OCI-LY1 (cell line): Measurements from ENCODE around the gene GRIA1.

Experiments used
- H2AFZ ChIP-seq: fragments of 200-600 bp; sonication (generic), shearing (Covaris generic); 2 replicates; pipeline ENCODE4 v1.6.0; 2014; ENCODE audit warnings: antibody characterized with exemption, mild to moderate bottlenecking, low read length
- H3F3A ChIP-seq: fragments of 200-600 bp; sonication (generic), shearing (Covaris generic); 2 replicates; pipeline ENCODE4 v1.6.0; 2014; ENCODE audit warnings: mild to moderate bottlenecking, antibody characterized with exemption, low read length, moderate library complexity; ENCODE audit not compliant: insufficient read depth
- H3K27ac ChIP-seq: fragments of 200-600 bp; sonication (generic); 2 replicates; pipeline ENCODE4 v1.5.1; 2014; ENCODE audit warnings: low read length, mixed run types, mild to moderate bottlenecking, low read depth; ENCODE audit not compliant: poor library complexity, severe bottlenecking
- H3K27me3 ChIP-seq: fragments of 200-600 bp; sonication (generic); 2 replicates; pipeline ENCODE4 v1.6.0; 2014; ENCODE audit warnings: antibody characterized with exemption, mild to moderate bottlenecking, low read length, moderate library complexity; ENCODE audit not compliant: insufficient read depth
- H3K36me3 ChIP-seq: fragments of 200-600 bp; sonication (generic); 2 replicates; pipeline ENCODE4 v1.6.1; 2014; ENCODE audit warnings: mild to moderate bottlenecking, antibody characterized with exemption, low read length, moderate library complexity, mixed read lengths; ENCODE audit not compliant: insufficient read depth
- H3K4me1 ChIP-seq: fragments of 200-600 bp; sonication (generic); 2 replicates; pipeline ENCODE4 v1.5.1; 2014; ENCODE audit warnings: mild to moderate bottlenecking, low read length, moderate library complexity; ENCODE audit not compliant: insufficient read depth, severe bottlenecking
- H3K4me2 ChIP-seq: fragments of 200-600 bp; sonication (generic), shearing (Covaris generic); 2 replicates; pipeline ENCODE4 v1.6.1; 2014; ENCODE audit warnings: low read length
- H3K4me3 ChIP-seq: fragments of 200-600 bp; sonication (generic); 2 replicates; pipeline ENCODE4 v1.5.1; 2014; ENCODE audit warnings: low read length, low read depth, mild to moderate bottlenecking, mixed read lengths; ENCODE audit not compliant: poor library complexity, severe bottlenecking
- H3K79me2 ChIP-seq: fragments of 200-600 bp; shearing (Covaris generic); 2 replicates; pipeline ENCODE4 v1.6.1; 2016; ENCODE audit warnings: mixed run types, low read length, mixed read lengths; ENCODE audit not compliant: insufficient read depth
- H3K9ac ChIP-seq: fragments of 200-600 bp; sonication (generic), shearing (Covaris generic); 2 replicates; pipeline ENCODE4 v1.6.1; 2014; ENCODE audit warnings: mild to moderate bottlenecking, low read length, mixed read lengths
- H3K9me2 ChIP-seq: fragments of 200-600 bp; sonication (generic), shearing (Covaris generic); 2 replicates; pipeline ENCODE4 v1.6.1; 2014; ENCODE audit warnings: low read depth, mild to moderate bottlenecking, low read length, mixed read lengths
- H3K9me3 ChIP-seq: fragments of 200-600 bp; shearing (Covaris generic); 2 replicates; pipeline ENCODE4 v1.6.1; 2014; ENCODE audit warnings: low read length, mixed read lengths
- H4K20me1 ChIP-seq: fragments of 200-600 bp; sonication (generic), shearing (Covaris generic); 2 replicates; pipeline ENCODE4 v1.6.0; 2016; ENCODE audit warnings: mild to moderate bottlenecking, low read length; ENCODE audit not compliant: insufficient read depth
- EZH2 ChIP-seq: fragments of 200-600 bp; sonication (generic), shearing (Covaris generic); IDR thresholded peaks from 2 replicates; pipeline ENCODE4 v1.8.0; 2017; ENCODE audit warnings: borderline replicate concordance, mixed run types, mild to moderate bottlenecking, antibody characterized with exemption, low read length, moderate library complexity, mixed read lengths
- TF ChIP-seq, protein P1 (sequence below): fragments of 200-600 bp; sonication (generic), shearing (Covaris generic); IDR thresholded peaks from 2 replicates; pipeline ENCODE4 v1.5.1; 2017; ENCODE audit warnings: mild to moderate bottlenecking, antibody characterized with exemption, low read length, moderate library complexity, mixed read lengths

The GRIA1 gene

DNA sequence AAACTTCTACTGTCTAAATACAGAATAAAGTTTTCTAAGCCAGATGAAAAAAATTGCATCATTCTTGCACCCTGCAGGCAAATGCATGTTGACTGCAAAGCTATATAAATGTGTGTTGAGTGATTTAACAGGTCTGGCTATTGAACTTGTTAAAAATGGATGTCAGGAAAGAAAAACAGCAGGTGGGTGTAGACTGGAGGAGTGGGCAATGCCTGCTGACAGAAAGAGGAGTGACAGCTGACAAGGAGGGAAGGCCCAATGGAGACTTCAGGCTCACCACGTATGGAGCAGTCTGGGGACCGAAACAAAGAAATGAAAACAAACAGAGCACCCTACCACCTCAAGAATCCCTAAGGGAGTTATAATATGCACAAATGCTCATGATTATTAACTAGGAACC lies 127.8 kb downstream of the GRIA1 start:
- Histone ChIP-seq H4K20me1 (no peaks in the 10 kb centered on the region), H3K36me3 (no peaks in the 10 kb centered on the region), H3K27me3 (no peaks in the 10 kb centered on the region), H3K4me1 (no peaks in the 10 kb centered on the region), H3K79me2 (no peaks in the 10 kb centered on the region), H3K9me3 (no peaks in the 10 kb centered on the region), H3F3A (no peaks in the 10 kb centered on the region), H3K27ac (no peak overlapping the region), H3K9ac (no peak overlapping the region), H3K9me2 (no peaks in the 10 kb centered on the region), H3K4me3 (no peak overlapping the region), H2AFZ (no peak overlapping the region), H3K4me2 (no peak overlapping the region)
- TF ChIP-seq, protein P1, sequence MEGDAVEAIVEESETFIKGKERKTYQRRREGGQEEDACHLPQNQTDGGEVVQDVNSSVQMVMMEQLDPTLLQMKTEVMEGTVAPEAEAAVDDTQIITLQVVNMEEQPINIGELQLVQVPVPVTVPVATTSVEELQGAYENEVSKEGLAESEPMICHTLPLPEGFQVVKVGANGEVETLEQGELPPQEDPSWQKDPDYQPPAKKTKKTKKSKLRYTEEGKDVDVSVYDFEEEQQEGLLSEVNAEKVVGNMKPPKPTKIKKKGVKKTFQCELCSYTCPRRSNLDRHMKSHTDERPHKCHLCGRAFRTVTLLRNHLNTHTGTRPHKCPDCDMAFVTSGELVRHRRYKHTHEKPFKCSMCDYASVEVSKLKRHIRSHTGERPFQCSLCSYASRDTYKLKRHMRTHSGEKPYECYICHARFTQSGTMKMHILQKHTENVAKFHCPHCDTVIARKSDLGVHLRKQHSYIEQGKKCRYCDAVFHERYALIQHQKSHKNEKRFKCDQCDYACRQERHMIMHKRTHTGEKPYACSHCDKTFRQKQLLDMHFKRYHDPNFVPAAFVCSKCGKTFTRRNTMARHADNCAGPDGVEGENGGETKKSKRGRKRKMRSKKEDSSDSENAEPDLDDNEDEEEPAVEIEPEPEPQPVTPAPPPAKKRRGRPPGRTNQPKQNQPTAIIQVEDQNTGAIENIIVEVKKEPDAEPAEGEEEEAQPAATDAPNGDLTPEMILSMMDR, result no peak
- TF ChIP-seq EZH2, result no peak

DNA sequence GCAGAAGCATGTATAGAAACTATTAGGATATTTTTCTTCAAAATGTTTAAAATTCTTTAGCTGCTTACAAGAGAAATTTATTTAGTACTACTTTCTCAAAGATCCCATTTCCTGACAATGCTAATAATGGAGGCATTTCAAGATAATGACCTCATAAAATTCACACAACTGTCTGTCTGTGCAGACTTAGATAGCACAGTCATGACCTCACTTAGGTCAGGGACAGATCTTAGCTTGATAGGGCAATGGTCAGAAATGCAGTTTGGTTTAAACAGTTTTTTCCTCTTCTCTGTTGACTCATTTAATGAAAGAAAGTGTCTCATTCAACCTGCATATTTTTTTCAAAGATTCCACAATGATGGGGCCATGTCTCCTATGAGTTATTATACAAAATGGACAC lies 128.4 kb downstream of the GRIA1 start:
- H3K9ac ChIP-seq, result no peak overlapping the region
- no peak overlapping the region for H3K4me3 ChIP-seq
- TF ChIP-seq, protein P1, result no peak
- no peak for TF ChIP-seq EZH2
- H3K36me3 ChIP-seq, result no peaks in the 10 kb centered on the region
- H3K4me1 ChIP-seq, result no peaks in the 10 kb centered on the region
- no peaks in the 10 kb centered on the region for H3F3A ChIP-seq
- H3K4me2 ChIP-seq, result no peak overlapping the region
- no peaks in the 10 kb centered on the region for H3K9me2 ChIP-seq
- no peaks in the 10 kb centered on the region for H3K79me2 ChIP-seq
- H3K9me3 ChIP-seq, result no peaks in the 10 kb centered on the region
- no peaks in the 10 kb centered on the region for H3K27me3 ChIP-seq
- H2AFZ ChIP-seq, result no peak overlapping the region
- no peak overlapping the region for H3K27ac ChIP-seq
- H4K20me1 ChIP-seq, result no peaks in the 10 kb centered on the region

GRCh38 chr5:153619771-153620170 lies 129.3 kb downstream of the GRIA1 start:
- Histone ChIP-seq H3K9ac (no peak overlapping the region), H3K27ac (no peak overlapping the region)

More at GRCh38 chr5:153619771-153620170, 129.3 kb downstream of the GRIA1 start:
- Histone ChIP-seq H3K79me2 (no peaks in the 10 kb centered on the region), H3K36me3 (no peaks in the 10 kb centered on the region), H3K4me2 (no peak overlapping the region), H3K27me3 (no peaks in the 10 kb centered on the region), H2AFZ (no peak overlapping the region), H4K20me1 (no peaks in the 10 kb centered on the region), H3F3A (no peaks in the 10 kb centered on the region), H3K4me3 (no peak overlapping the region), H3K4me1 (peaks cover 7% of the 10 kb centered on the region), H3K9me3 (no peaks in the 10 kb centered on the region), H3K9me2 (no peaks in the 10 kb centered on the region)
- TF ChIP-seq EZH2, result no peak
- TF ChIP-seq, protein P1, result no peak
